CD8-positive, alpha-beta memory T cell (primary cell): ENCODE measurements around the gene JAK2. TPM values are rescaled to one million over a fixed set of nuclear protein-coding genes. Genes with fewer than 3 reads are reported as not detected.
A peak's percentile ranks its signal among the peaks of the same experiment; 100 is the strongest.
"Not testable (repeated sequence)": the region's sequence is repeated elsewhere in the genome, so short reads cannot be mapped to it uniquely, and the experiment has no call there.

Experiments used
- CTCF ChIA-PET: fragments of 350-600 bp; sonication (Branson Sonifier 250); formaldehyde crosslinking; loops from one replicate; lab custom pipeline; 2021; ENCODE audit warnings: antibody characterized with exemption; lab: Charles Lee
- POLR2A ChIA-PET: fragments of 350-600 bp; sonication (Branson Sonifier 250); formaldehyde crosslinking; loops from one replicate; lab custom pipeline; 2021; ENCODE audit warnings: antibody characterized with exemption; lab: Charles Lee
- DNase-seq, 5 donors: peaks; one replicate each; pipeline versions ENCODE4 v3.0.0 to v3.0.0-alpha.2; 2020 to 2022; ENCODE audit warnings: mixed read lengths in 1 of 5
- H3K27ac ChIP-seq: one replicate; pipeline ENCODE4 v1.7.0; 2013; ENCODE audit warnings: low read depth, mild to moderate bottlenecking, low read length, moderate library complexity
- H3K27me3 ChIP-seq: 2 replicates; pipeline ENCODE4 v1.7.0; 2013; ENCODE audit warnings: low read length, mild to moderate bottlenecking; ENCODE audit not compliant: insufficient read depth, poor library complexity, severe bottlenecking
- H3K36me3 ChIP-seq: 2 replicates; pipeline ENCODE4 v1.7.0; 2013; ENCODE audit warnings: mild to moderate bottlenecking, low read length, moderate library complexity; ENCODE audit not compliant: insufficient read depth
- H3K4me1 ChIP-seq: 2 replicates; pipeline ENCODE4 v1.7.0; 2013; ENCODE audit warnings: mild to moderate bottlenecking, low read length, moderate library complexity; ENCODE audit not compliant: insufficient read depth
- H3K4me3 ChIP-seq: 2 replicates; pipeline ENCODE4 v1.7.0; 2013; ENCODE audit warnings: mild to moderate bottlenecking, low read length
- H3K9me3 ChIP-seq: 2 replicates; pipeline ENCODE4 v1.7.0; 2013; ENCODE audit warnings: mild to moderate bottlenecking, low read length
- H3K27ac Mint-ChIP-seq, 8 donors: one replicate each; pipeline ENCODE4 v1.8.0; 2020 to 2021; ENCODE audit warnings: mixed read lengths in 8 of 8, mild to moderate bottlenecking in 6 of 8, inconsistent platforms in 3 of 8, moderate library complexity in 3 of 8
- H3K27me3 Mint-ChIP-seq, 2 donors: one replicate each; pipeline ENCODE4 v1.8.0; 2020 to 2021; ENCODE audit warnings: mixed read lengths in 2 of 2, mild to moderate bottlenecking in 1 of 2, moderate library complexity in 1 of 2
- H3K36me3 Mint-ChIP-seq, 3 donors: one replicate each; pipeline ENCODE4 v1.8.0; 2020 to 2021; ENCODE audit warnings: mixed read lengths in 3 of 3, inconsistent platforms in 1 of 3, mild to moderate bottlenecking in 1 of 3
- H3K4me1 Mint-ChIP-seq, 3 donors: one replicate each; pipeline ENCODE4 v1.8.0; 2020 to 2021; ENCODE audit warnings: mixed read lengths in 3 of 3, inconsistent platforms in 1 of 3, mild to moderate bottlenecking in 1 of 3
- H3K4me3 Mint-ChIP-seq, 7 donors: one replicate each; pipeline ENCODE4 v1.8.0; 2020 to 2021; ENCODE audit warnings: mixed read lengths in 7 of 7, mild to moderate bottlenecking in 6 of 7, moderate library complexity in 4 of 7, inconsistent platforms in 2 of 7
- H3K9me3 Mint-ChIP-seq, 5 donors: one replicate each; pipeline ENCODE4 v1.8.0; 2020 to 2022; ENCODE audit warnings: mixed read lengths in 5 of 5, mild to moderate bottlenecking in 3 of 5, moderate library complexity in 2 of 5, inconsistent platforms in 1 of 5
- polyA plus RNA-seq: library from polyadenylated mRNA; unstranded; fragments of 300-500 nt; fragmentation: Illumina TruSeq; gene quantifications from one replicate; pipeline ENCODE4 v1.2.3, GENCODE V29; 2021
- total RNA-seq, 2 experiments: library from RNA; stranded (reverse); gene quantifications; one replicate each; pipeline ENCODE4 v1.2.3, GENCODE V29; 2021

JAK2 gene
- total and polyA plus RNA-seq, 3 experiments from 2014 or later, result 9.6 to 25.1 (median 24.9) TPM

DNA sequence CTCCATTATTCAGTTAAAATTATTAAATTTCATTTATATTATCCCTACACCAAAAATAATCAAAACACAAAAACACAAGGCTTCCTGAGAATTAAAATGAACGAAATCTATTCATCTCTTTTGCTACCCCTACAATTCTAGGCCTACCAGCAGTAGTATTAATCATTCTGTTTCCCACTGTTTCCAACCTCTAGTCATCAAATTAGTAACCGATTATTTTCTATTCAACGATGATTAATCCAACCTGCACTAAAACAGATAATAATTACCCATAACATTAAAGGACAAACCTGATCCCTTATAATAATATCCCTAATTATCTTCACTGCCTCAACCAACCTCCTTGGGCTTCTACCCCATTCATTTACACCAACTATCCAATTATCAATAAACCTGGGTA, 114.4 kb downstream of the JAK2 start:
- no peak for DNase-seq
- H3K36me3 ChIP-seq, result peaks cover 3% of the 10 kb centered on the region
- H3K27ac ChIP-seq, result no peak overlapping the region
- H3K4me3 Mint-ChIP-seq, result no peak overlapping the region
- H3K4me3 ChIP-seq, result no peak overlapping the region
- H3K4me1 Mint-ChIP-seq, result no peaks in the 10 kb centered on the region
- ChIA-PET POLR2A (no interaction called here), CTCF (no interaction called here)
- peaks cover 10 to 29% (median 10%) of the 10 kb centered on the region in 3 donors for H3K36me3 Mint-ChIP-seq
- H3K27me3 Mint-ChIP-seq, result no peaks in the 10 kb centered on the region
- no peak overlapping the region for H3K27ac Mint-ChIP-seq
- H3K9me3 ChIP-seq, result no peaks in the 10 kb centered on the region
- H3K27me3 ChIP-seq, result no peaks in the 10 kb centered on the region
- H3K4me1 ChIP-seq, result no peaks in the 10 kb centered on the region
- H3K9me3 Mint-ChIP-seq, result peaks cover 9 to 16% (median 15%) of the 10 kb centered on the region in 5 donors

GRCh38 chr9:5101127-5101526, 116.1 kb downstream of the JAK2 start:
- H3K27me3 ChIP-seq, H3K36me3 ChIP-seq, H3K9me3 ChIP-seq, POLR2A ChIA-PET, H3K27me3 Mint-ChIP-seq, H3K27ac ChIP-seq, H3K4me3 ChIP-seq, DNase-seq, H3K4me1 ChIP-seq, H3K27ac Mint-ChIP-seq, CTCF ChIA-PET, H3K4me3 Mint-ChIP-seq, H3K4me1 Mint-ChIP-seq: not testable (repeated sequence)
- Mint-ChIP-seq H3K9me3 (peaks cover 14 to 30% (median 23%) of the 10 kb centered on the region in 5 donors), H3K36me3 (peaks cover 10 to 45% (median 11%) of the 10 kb centered on the region in 3 donors)

DNA sequence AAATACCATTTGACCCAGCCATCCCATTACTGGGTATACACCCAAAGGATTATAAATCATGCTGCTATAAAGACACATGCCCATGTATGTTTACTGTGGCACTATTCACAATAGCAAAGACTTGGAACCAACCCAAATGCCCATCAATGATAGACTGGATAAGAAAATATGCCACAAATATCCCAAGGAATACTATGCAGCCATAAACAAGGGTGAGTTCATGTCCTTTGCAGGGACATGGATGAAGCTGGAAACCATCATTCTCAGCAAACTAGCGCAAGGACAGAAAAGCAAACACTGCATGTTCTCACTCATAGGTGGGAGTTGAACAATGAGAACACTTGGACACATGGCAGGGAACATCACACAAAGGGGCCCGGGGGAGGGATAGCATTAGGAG, 121.4 kb downstream of the JAK2 start:
- H3K4me3 ChIP-seq, DNase-seq, H3K36me3 ChIP-seq, H3K4me1 Mint-ChIP-seq, H3K27ac Mint-ChIP-seq, POLR2A ChIA-PET, H3K27me3 ChIP-seq, H3K4me3 Mint-ChIP-seq, H3K9me3 ChIP-seq, H3K27me3 Mint-ChIP-seq, H3K4me1 ChIP-seq, CTCF ChIA-PET, H3K27ac ChIP-seq: not testable (repeated sequence)
- Mint-ChIP-seq H3K9me3 (peaks cover 14 to 32% (median 23%) of the 10 kb centered on the region in 5 donors), H3K36me3 (peaks cover 4 to 49% (median 17%) of the 10 kb centered on the region in 3 donors)

DNA sequence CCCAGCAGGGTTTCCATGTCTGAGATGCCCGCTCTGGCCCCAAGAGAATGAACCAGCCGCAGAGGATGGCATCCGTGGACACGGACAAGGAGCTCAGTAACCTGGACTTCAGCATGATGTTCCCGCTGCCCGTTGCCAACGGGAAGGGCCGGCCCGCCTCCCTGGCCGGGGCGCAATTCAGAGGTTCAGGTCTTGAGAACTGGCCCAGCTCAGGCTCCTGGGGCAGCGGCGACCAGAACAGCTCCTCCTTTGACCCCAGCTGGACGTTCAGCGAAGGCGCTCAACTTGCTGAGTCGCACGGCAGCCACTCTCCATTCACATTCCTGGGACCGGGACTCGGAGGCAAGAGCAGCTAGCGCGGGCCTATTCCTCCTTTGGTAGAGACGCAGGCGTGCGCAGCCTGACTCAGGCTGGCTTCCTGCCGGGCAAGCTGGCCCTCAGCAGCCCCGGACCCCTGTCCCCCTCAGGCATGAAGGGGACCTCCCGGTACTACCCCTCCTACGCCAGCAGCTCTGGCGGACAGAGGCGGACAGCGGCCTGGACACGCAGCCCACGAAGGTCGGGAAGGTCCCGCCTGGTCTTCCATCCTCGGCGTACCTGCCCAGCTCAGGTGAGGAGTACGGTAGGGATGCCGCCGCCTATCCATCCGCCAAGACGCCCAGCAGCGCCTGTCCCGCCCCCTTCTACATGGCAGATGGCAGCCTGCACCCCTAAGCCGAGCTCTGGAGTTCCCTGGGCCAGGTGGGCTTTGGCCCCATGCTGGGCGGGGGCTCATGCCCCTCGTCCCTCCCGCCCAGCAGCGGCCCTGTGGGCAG, 126.0 kb downstream of the JAK2 start:
- CTCF ChIA-PET, result no interaction called here
- DNase-seq, result peak in 1 of 5 donors; percentile 49

GRCh38 chr9:5111696-5112095, 126.6 kb downstream of the JAK2 start:
- Histone ChIP-seq H3K36me3 (no peaks in the 10 kb centered on the region), H3K27ac (no peak overlapping the region), H3K4me3 (no peak overlapping the region), H3K9me3 (no peaks in the 10 kb centered on the region), H3K4me1 (no peaks in the 10 kb centered on the region), H3K27me3 (no peaks in the 10 kb centered on the region)
- ChIA-PET POLR2A (no interaction called here), CTCF (no interaction called here)
- Mint-ChIP-seq H3K4me3 (no peak overlapping the region), H3K27ac (no peak overlapping the region), H3K27me3 (no peaks in the 10 kb centered on the region), H3K36me3 (peaks cover 7 to 29% (median 21%) of the 10 kb centered on the region in 3 donors), H3K9me3 (peaks cover 0 to 6% (median 5%) of the 10 kb centered on the region in 5 donors), H3K4me1 (peaks cover 0 to 2% (median 2%) of the 10 kb centered on the region in 3 donors)
- DNase-seq, result peak in 1 of 5 donors; percentile 41

More for the DNA sequence above, 126.0 kb downstream of the JAK2 start:
- Mint-ChIP-seq H3K4me3 (no peak overlapping the region), H3K27ac (no peak overlapping the region), H3K9me3 (peaks cover 0 to 8% (median 5%) of the 10 kb centered on the region in 5 donors), H3K4me1 (no peaks in the 10 kb centered on the region), H3K27me3 (no peaks in the 10 kb centered on the region), H3K36me3 (peaks cover 7 to 29% (median 22%) of the 10 kb centered on the region in 3 donors)
- Histone ChIP-seq H3K4me3 (no peak overlapping the region), H3K27me3 (no peaks in the 10 kb centered on the region), H3K36me3 (no peaks in the 10 kb centered on the region), H3K27ac (no peak overlapping the region), H3K4me1 (no peaks in the 10 kb centered on the region), H3K9me3 (no peaks in the 10 kb centered on the region)
- POLR2A ChIA-PET, result no interaction called here

DNA sequence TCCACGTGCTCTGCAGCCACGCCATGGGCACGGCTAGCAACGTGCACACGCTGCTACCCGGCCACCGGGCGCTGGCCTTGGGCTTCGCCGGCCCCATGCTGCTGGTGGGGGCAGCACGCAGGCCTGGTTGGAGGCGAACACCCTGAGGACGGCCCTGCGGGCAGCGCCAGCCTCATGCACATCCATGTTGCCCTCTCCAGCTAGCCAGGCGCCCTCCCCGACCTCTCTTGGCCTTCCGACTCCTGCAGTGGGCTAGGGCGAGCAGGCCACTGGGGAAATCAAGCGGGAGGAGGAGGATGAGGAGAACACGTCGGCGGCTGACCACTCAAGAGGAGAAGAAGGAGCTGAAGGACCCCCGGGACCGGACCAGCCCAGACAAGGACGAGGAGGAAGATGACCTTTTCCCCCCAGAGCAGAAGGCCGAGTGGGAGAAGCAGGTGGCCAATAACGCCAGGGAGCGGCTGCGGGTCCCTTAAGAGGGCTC, 127.1 kb downstream of the JAK2 start:
- Histone ChIP-seq H3K9me3 (no peaks in the 10 kb centered on the region), H3K27ac (no peak overlapping the region), H3K4me3 (no peak overlapping the region), H3K27me3 (no peaks in the 10 kb centered on the region), H3K36me3 (no peaks in the 10 kb centered on the region), H3K4me1 (no peaks in the 10 kb centered on the region)
- ChIA-PET CTCF (no interaction called here), POLR2A (no interaction called here)
- DNase-seq, result no peak
- Mint-ChIP-seq H3K4me3 (no peak overlapping the region), H3K27ac (no peak overlapping the region), H3K4me1 (peaks cover 3 to 7% (median 6%) of the 10 kb centered on the region in 3 donors), H3K27me3 (no peaks in the 10 kb centered on the region), H3K9me3 (peaks cover 0 to 6% (median 5%) of the 10 kb centered on the region in 5 donors), H3K36me3 (peaks cover 7 to 29% (median 21%) of the 10 kb centered on the region in 3 donors)

- H3K27me3 Mint-ChIP-seq, result no peaks in the 10 kb centered on the region
- Histone ChIP-seq H3K27ac (no peak overlapping the region), H3K4me3 (no peak overlapping the region), H3K4me1 (no peaks in the 10 kb centered on the region), H3K36me3 (no peaks in the 10 kb centered on the region), H3K27me3 (no peaks in the 10 kb centered on the region), H3K9me3 (no peaks in the 10 kb centered on the region)
- no peak overlapping the region for H3K4me3 Mint-ChIP-seq
- POLR2A ChIA-PET, result no interaction called here
- H3K36me3 Mint-ChIP-seq, result peaks cover 5 to 29% (median 18%) of the 10 kb centered on the region in 3 donors
- CTCF ChIA-PET, result no interaction called here
- H3K4me1 Mint-ChIP-seq, result peaks cover 5 to 8% (median 6%) of the 10 kb centered on the region in 3 donors
- H3K27ac Mint-ChIP-seq, result no peak overlapping the region
- no peak for DNase-seq
- H3K9me3 Mint-ChIP-seq, result peaks cover 0 to 6% (median 3%) of the 10 kb centered on the region in 5 donors
Measured at GRCh38 chr9:5112646-5113045, 127.6 kb downstream of the JAK2 start.

- Mint-ChIP-seq H3K27ac (no peak overlapping the region), H3K27me3 (no peaks in the 10 kb centered on the region), H3K9me3 (peaks cover 0 to 6% (median 3%) of the 10 kb centered on the region in 5 donors), H3K4me3 (no peak overlapping the region), H3K36me3 (peaks cover 5 to 30% (median 18%) of the 10 kb centered on the region in 3 donors), H3K4me1 (peaks cover 5 to 8% (median 6%) of the 10 kb centered on the region in 3 donors)
- Histone ChIP-seq H3K4me1 (no peaks in the 10 kb centered on the region), H3K27ac (no peak overlapping the region), H3K4me3 (no peak overlapping the region), H3K27me3 (no peaks in the 10 kb centered on the region), H3K36me3 (no peaks in the 10 kb centered on the region), H3K9me3 (no peaks in the 10 kb centered on the region)
- ChIA-PET CTCF (no interaction called here), POLR2A (no interaction called here)
- DNase-seq, result no peak
Measured at GRCh38 chr9:5113523-5113922, 128.5 kb downstream of the JAK2 start.
